MM.1S (cell line): ENCODE measurements around the gene TRAF1.

ENCODE experiments used
- DNase-seq: peaks from one replicate; pipeline ENCODE4 v3.0.0-alpha.2; 2015
- H2AFZ ChIP-seq: fragments of 300-600 bp; sonication (generic); 2 replicates; pipeline ENCODE4 v1.6.0; 2016; ENCODE audit warnings: antibody characterized with exemption, low read length
- H3F3A ChIP-seq: fragments of 300-600 bp; sonication (generic); 2 replicates; pipeline ENCODE4 v1.6.1; 2016; ENCODE audit warnings: mild to moderate bottlenecking, antibody characterized with exemption, low read length, moderate library complexity, mixed read lengths; ENCODE audit not compliant: insufficient read depth
- H3K27ac ChIP-seq: fragments of 300-600 bp; sonication (generic); 2 replicates; pipeline ENCODE4 v1.5.1; 2016; ENCODE audit warnings: mild to moderate bottlenecking, low read length
- H3K27me3 ChIP-seq: fragments of 300-600 bp; sonication (generic); replicated peaks from 2 replicates; pipeline ENCODE4 v1.6.0; 2016; ENCODE audit warnings: low read length; ENCODE audit not compliant: insufficient read depth
- H3K36me3 ChIP-seq: fragments of 300-600 bp; sonication (generic); replicated peaks from 2 replicates; pipeline ENCODE4 v1.6.1; 2016; ENCODE audit warnings: mild to moderate bottlenecking, low read length, mixed read lengths; ENCODE audit not compliant: insufficient read depth
- H3K4me1 ChIP-seq: fragments of 300-600 bp; sonication (generic); 2 replicates; pipeline ENCODE4 v1.6.1; 2016; ENCODE audit warnings: low read length, mixed read lengths
- H3K4me2 ChIP-seq: fragments of 300-600 bp; sonication (generic); 2 replicates; pipeline ENCODE4 v1.6.0; 2016; ENCODE audit warnings: low read depth, low read length
- H3K4me3 ChIP-seq: fragments of 300-600 bp; sonication (generic); 2 replicates; pipeline ENCODE4 v1.5.1; 2016; ENCODE audit warnings: low read length, mixed read lengths
- H3K79me2 ChIP-seq: fragments of 300-600 bp; sonication (generic); 2 replicates; pipeline ENCODE4 v1.6.1; 2016; ENCODE audit warnings: mixed run types, low read length, mixed read lengths
- H3K9ac ChIP-seq: fragments of 300-600 bp; sonication (generic); 2 replicates; pipeline ENCODE4 v1.6.1; 2016; ENCODE audit warnings: low read length, mixed read lengths
- H3K9me2 ChIP-seq: fragments of 300-600 bp; sonication (generic); replicated peaks from 2 replicates; pipeline ENCODE4 v1.6.1; 2016; ENCODE audit warnings: mild to moderate bottlenecking, low read length, mixed read lengths; ENCODE audit not compliant: insufficient read depth
- H3K9me3 ChIP-seq: fragments of 300-600 bp; sonication (generic); replicated peaks from 2 replicates; pipeline ENCODE4 v1.6.1; 2016; ENCODE audit warnings: mild to moderate bottlenecking, low read length, mixed read lengths; ENCODE audit not compliant: insufficient read depth
- H4K20me1 ChIP-seq: fragments of 300-600 bp; sonication (generic); 2 replicates; pipeline ENCODE4 v1.6.1; 2016; ENCODE audit warnings: mild to moderate bottlenecking, low read length, moderate library complexity, mixed read lengths; ENCODE audit not compliant: insufficient read depth
- EZH2 ChIP-seq: fragments of 300-600 bp; sonication (generic); optimal IDR thresholded peaks from 2 replicates; pipeline ENCODE3; 2017; ENCODE audit warnings: low read depth, mild to moderate bottlenecking, antibody characterized with exemption, low read length, mixed read lengths
- EZH2phosphoT487 ChIP-seq: fragments of 300-600 bp; sonication (generic); IDR thresholded peaks from 2 replicates; pipeline ENCODE4 v1.6.1; 2018; ENCODE audit warnings: antibody characterized with exemption, low read length
- TF ChIP-seq, protein P1 (sequence below): fragments of 300-600 bp; sonication (generic); IDR thresholded peaks from 2 replicates; pipeline ENCODE4 v1.5.1; 2016; ENCODE audit warnings: antibody characterized with exemption, low read length, mixed read lengths

TRAF1 gene

DNA sequence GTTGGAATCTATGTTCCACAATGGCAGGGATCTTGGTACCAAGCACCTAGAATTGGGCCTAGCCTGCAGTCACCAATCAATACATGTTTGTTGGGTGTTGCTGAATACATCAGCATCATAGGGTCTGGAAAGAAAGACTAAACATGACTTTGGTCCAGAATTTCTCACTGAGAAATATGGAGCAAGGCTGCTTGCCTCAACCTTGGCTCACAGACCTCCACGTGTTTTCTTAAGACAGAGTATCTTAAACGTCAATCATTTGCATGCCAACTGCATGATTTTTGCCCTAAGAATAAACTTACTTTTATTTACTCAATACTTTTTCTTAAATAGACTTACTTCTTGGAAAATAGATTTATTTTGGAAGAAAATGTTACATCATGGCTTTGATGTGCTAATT, 22.7 kb upstream of the TRAF1 start:
- Histone ChIP-seq H3K9me3 (no peaks in the 10 kb centered on the region), H3K9me2 (no peaks in the 10 kb centered on the region), H3K27ac (no peak overlapping the region), H3K27me3 (no peaks in the 10 kb centered on the region), H3K4me1 (0 out of 2 replicates have a peak, but pooled peaks cover under 1% of the 10 kb centered on the region), H3K4me2 (no peak overlapping the region), H4K20me1 (no peaks in the 10 kb centered on the region), H3K36me3 (no peaks in the 10 kb centered on the region), H3K4me3 (no peak overlapping the region), H3F3A (no peaks in the 10 kb centered on the region), H3K79me2 (no peaks in the 10 kb centered on the region), H3K9ac (no peak overlapping the region), H2AFZ (no peak overlapping the region)
- TF ChIP-seq, protein P1, sequence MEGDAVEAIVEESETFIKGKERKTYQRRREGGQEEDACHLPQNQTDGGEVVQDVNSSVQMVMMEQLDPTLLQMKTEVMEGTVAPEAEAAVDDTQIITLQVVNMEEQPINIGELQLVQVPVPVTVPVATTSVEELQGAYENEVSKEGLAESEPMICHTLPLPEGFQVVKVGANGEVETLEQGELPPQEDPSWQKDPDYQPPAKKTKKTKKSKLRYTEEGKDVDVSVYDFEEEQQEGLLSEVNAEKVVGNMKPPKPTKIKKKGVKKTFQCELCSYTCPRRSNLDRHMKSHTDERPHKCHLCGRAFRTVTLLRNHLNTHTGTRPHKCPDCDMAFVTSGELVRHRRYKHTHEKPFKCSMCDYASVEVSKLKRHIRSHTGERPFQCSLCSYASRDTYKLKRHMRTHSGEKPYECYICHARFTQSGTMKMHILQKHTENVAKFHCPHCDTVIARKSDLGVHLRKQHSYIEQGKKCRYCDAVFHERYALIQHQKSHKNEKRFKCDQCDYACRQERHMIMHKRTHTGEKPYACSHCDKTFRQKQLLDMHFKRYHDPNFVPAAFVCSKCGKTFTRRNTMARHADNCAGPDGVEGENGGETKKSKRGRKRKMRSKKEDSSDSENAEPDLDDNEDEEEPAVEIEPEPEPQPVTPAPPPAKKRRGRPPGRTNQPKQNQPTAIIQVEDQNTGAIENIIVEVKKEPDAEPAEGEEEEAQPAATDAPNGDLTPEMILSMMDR = no peak
- TF ChIP-seq EZH2phosphoT487 (no peak), EZH2 (no peak)
- DNase-seq = no peak

DNA sequence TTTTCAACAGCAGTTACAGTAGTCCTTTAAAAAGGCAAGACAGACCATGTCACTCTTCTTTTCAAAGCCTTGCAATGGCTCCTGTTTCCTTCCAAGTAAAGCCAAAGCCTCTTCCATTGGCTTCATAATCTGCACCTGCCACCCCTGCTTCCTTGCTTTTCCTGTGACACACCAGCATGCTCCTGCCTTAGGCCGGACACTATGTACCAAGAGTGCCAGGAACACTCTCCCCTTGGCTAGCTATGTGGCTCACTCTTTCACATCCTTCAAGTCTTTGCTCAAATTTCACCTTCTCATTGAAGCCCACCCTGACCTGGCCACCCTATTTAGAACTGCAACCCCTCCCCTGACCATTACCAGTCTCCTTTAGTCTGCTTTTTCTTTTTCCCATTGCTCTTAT, 22.2 kb upstream of the TRAF1 start:
- H3F3A ChIP-seq = no peaks in the 10 kb centered on the region

DNA sequence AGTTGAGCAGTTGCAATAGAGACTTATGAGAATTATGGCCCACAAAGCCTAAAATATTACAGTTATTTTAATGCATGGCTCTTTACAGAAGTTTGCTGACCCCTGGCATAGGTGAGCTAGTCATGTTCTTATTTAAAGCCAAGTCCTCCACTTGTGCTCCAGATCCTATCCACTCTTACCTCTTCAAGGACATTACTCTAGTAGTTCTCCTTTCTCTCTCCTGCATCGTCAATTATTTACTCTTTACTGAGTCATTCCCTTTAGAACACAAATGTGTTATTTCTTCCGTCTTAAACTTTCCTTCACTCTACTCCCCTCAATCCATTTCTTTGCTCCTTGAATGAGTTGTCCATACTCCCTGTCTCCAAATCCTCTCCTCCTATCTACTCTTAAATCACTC, 20.6 kb upstream of the TRAF1 start:
- H3K9ac ChIP-seq = no peak overlapping the region
- H3K36me3 ChIP-seq = no peaks in the 10 kb centered on the region
- no peak overlapping the region for H3K4me3 ChIP-seq
- H3K27ac ChIP-seq = no peak overlapping the region
- no peak for DNase-seq
- peaks cover 5% of the 10 kb centered on the region for H3K4me1 ChIP-seq
- no peaks in the 10 kb centered on the region for H3K9me3 ChIP-seq
- TF ChIP-seq EZH2 (no peak), EZH2phosphoT487 (no peak)
- TF ChIP-seq, protein P1 = no peak
- no peak overlapping the region for H3K4me2 ChIP-seq
- H3K27me3 ChIP-seq = no peaks in the 10 kb centered on the region
- H4K20me1 ChIP-seq = no peaks in the 10 kb centered on the region
- H2AFZ ChIP-seq = no peak overlapping the region
- H3K9me2 ChIP-seq = no peaks in the 10 kb centered on the region
- H3F3A ChIP-seq = no peaks in the 10 kb centered on the region
- no peaks in the 10 kb centered on the region for H3K79me2 ChIP-seq

More for the DNA sequence above, 22.2 kb upstream of the TRAF1 start:
- Histone ChIP-seq H3K4me2 (no peak overlapping the region), H3K4me1 (peaks cover 5% of the 10 kb centered on the region), H3K9me2 (no peaks in the 10 kb centered on the region), H3K9ac (no peak overlapping the region), H3K27me3 (no peaks in the 10 kb centered on the region), H3K9me3 (no peaks in the 10 kb centered on the region), H3K79me2 (no peaks in the 10 kb centered on the region), H2AFZ (no peak overlapping the region), H3K4me3 (no peak overlapping the region), H3K27ac (no peak overlapping the region), H3K36me3 (no peaks in the 10 kb centered on the region), H4K20me1 (no peaks in the 10 kb centered on the region)
- TF ChIP-seq EZH2 (no peak), EZH2phosphoT487 (no peak)
- TF ChIP-seq, protein P1 = no peak
- DNase-seq = no peak
